DMS153 treated with DMSO at 0.1 percent for 48 hours (cell line): ENCODE data around the gene ITGB6.
A peak's percentile ranks its signal among the peaks of the same experiment; 100 is the strongest.

Source experiments
- DNase-seq: peaks from one replicate; lab custom pipeline; 2025; ENCODE audit not compliant: unreplicated experiment; lab: John Stamatoyannopoulos, UW

Gene ITGB6

DNA sequence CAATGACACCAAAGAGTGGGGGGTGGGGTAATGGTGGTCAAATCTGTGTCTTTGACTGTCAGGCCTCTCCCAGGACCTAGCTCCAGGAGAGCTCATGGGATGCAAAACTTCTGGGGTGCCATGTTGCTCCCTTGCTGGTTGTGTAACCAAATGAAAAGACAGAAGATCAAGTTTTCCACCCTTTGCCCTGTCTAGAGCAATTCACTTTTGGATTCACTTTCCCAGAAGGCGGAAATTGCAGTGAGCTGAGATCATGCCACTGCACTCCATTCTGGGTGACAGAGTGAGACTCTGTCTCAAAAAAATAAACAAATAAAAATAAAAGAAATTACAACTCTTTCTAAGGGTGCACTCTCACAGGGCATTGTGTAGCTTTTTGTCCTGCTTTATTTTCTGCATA lies 102.7 kb downstream of the ITGB6 start:
- DNase-seq: no peak

DNA sequence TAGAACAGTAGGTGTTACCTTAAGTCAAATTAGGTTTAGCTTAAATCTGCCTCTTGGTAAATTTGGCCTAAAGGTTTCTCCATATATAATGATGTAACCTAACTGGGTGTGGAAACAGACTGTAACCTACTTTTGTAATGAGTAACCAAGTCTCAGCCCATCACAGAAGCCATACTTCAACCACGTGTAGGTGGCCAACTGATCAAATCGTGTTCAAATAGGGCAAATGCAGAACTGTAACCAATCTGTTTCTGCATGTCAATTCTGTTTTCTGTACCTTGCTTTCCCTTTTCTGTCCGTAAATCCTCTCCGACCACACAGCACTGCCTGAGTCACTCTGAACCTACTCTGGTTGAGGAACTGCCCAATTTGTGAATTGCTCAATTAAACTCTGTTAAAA lies 103.7 kb downstream of the ITGB6 start:
- no peak for DNase-seq

DNA sequence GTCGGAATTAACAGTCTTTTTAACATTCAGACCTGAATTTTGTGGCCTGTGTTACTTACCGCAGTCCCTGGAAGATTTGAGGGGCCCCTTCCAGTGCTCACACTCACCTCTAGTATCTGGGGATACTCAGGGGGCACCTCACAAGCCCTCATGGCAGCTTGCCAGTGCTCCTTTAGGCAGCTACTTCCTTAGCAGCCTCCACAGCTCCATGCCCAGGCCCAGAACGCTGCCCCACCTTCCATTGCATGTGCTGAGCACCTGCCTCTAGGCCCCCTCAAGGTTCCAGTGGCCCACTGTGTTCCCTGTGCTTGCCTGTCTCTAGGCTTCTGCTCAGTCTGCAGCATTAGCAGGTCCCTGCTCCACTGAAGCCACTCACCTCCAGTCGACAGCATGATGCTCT lies 107.6 kb downstream of the ITGB6 start:
- no peak for DNase-seq

DNA sequence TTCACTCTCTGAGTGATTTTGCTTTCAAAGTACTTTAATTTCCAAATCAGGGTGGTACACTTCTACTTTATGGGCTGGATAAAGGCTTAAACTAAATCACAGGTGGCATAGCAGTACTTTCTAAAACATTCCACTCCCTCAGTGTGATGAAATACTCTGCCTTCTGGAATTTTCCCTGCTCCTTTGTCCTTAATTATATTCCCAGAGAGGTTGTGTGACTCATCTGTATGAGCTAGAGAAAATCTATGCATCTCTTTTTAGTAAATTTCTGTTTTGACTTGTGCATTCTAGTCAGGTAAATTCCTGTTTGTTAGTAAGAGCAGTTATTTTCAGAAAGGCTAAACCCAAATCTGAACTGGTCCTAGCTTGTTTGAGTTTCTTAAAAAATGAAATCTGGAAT lies 108.7 kb downstream of the ITGB6 start:
- DNase-seq: no peak

DNA sequence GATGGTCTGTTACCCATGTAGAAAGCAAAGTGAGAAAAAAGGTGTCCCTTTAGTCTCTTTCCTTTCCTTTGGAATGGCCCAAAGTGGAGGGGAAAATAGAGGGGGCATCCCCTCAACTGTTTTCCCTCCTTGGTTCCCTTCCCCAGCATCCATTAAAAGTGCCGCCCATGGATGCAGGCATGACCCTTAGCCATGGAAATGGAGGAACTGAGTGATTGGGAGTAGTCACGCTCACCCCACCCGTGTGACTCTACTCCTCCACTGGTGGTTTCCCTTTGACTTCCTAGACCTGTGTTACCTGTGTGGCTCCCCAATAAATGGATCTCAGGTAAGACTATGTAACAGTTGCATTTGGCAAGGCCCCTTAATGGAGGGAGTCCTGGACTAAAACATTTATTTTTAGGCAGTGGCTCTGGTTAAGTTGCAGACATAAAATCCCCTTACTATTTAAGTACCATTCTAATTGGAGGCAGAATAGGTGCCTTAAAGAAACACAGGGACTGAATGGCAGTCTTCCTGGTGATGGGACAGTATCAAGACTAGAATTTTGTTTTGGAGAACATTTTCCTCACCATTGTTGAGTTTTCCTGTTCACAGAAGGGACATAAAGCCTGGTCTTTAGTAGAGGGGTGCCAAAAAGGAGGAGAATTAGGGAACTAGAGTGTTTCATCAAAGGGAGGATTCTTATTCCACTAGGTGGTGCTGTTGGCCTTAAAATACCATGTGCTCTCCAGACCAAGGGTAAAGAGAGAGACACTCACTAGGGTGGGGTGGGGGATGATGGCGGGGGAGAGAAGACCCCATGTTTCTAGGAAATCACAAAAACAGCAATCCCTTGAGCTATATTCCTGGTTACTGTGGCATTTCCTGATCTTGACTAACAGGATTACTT lies 112.0 kb downstream of the ITGB6 start:
- no peak for DNase-seq

DNA sequence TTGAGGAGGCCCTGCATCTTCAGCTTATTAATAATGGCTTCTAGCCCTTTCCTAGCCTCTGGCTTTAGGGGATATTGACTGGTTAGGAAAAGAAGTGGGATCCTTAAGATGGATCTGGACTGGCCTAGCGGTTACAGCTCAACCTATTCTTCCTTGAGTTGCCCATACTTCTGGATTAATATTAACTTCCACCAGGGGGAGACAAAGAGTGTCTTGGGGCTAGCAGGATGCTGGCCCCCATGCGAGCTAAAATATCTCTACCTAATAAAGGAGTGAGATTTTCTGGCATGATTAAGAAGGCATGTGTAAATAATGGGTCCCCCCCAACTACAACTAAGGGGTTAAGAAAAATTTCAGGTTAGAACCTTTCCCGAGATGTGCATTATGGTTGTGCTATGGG lies 114.4 kb downstream of the ITGB6 start:
- no peak for DNase-seq

DNA sequence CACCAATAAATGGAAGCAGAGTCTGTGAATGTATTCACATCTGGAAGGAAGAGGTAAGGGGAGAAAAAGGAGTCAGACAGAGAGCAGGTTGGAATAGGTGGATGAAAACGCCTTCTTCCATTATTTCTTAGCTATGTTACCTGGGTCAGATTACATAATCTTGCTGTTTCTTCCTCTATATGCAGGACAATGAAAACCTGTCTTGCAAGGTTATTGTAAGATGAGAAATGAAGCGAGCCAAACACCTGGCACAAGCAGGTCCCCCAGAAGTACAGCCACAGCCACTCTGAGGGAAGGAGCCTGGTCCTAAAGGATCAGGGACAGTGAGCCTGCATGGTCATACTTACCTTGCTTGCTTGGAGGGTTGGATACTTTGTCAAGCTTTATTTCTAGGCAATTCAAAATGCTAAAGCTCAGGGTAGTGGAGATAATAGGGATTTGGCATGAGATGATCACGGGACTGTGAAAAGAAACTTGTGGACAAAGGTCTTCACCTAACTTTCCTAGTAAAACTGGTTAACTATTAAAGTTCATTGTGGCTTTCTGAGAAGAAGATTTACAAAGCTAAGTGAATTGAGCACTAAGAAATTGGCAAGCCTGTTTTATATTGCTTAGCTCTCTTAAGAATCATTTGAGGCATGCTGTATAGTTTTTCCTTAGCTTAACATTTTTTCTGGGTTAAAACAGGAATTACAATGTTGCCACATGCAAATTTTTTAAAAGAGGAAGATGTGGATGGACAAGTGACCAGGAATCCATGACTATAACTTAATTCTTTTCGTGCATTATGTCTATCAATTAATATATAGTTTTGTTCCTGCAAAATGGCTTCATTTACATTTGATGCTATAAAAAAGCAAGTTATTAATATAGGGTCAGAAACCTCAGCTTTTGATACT lies 121.9 kb downstream of the ITGB6 start:
- no peak for DNase-seq

DNA sequence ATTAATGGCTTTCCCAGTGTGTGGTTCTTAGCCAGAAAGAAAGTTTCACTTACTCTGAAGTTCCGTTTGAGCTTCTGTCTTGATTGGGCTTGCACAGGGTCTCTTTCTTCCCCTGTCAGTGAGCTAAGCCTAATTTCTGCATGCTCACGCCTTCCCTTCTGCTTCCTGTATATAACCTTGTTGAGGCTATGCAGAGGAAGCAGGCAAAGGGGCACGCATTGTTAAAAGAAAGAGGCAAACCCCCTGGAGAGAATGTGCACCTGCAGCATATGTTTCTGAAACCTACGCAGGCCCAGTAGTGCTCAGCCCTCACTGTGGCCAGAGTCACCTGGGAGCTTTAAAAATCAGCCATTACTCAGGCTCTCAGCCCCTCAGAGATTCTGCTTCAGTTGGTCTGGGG lies 123.2 kb downstream of the ITGB6 start:
- no peak for DNase-seq

DNA sequence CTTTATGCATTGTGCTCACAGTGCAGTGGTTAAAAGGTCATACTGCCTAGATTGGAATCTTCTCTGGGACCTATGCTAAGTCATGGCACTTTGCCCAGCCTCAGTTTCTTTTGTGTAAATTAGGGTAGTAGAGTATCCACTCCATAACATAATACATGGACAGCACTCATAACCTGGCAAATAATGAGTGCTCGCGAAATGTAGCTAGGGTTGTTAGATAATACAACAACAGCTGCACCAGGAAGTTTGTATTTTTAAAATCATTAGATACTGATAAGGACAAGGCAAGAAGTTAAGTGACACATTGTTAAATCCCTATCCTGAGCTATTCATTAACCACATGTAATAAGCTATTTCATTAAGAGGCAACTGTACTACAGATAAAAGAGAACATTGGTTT lies 123.8 kb downstream of the ITGB6 start:
- peak; percentile 42 for DNase-seq

DNA sequence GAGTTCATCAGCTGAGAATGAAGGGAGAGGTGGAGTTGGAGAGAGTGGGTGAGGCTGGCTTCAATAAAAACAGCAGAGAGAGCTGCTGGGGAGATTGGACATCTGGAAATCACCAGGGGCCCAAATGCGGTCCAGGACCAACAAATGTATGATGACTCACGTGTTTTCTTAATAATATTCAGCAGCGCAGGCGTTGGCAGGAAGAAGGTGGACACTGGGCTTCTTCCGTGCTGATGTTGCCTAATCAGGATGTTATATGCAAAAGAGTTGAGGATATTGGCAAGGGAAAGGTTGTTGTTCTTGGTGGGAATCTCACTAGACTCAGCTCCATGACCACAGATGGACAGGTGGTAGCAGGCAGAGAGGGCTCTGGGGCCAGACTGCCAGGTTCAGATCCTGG lies 124.9 kb downstream of the ITGB6 start:
- DNase-seq: no peak

DNA sequence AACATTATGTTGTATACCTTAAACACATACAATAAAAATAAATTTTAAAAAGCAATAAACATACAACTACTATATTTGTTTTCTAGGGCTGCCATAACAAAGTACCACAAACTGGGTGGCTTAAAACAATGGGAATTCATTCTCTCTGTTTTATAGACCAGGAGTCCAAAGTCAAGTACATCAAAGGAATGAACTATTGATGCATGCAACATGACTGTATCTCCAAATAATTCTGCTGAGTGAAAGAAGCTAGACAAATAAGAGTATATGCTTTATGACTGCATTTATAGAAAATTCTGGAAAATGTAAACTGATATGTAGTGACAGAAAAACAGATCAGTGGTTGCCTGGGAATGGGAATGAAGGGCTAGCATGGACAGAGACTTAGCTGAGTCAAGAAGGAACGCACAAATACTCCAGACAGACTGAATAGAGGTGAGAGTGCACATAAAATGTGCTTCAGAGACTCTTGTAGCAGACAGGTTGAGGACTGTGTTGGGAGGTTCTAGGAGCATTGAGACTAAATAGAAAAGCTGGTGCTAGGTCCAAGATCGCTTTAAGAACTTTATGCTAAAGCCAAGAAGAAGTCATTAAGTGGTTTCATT lies 126.7 kb downstream of the ITGB6 start:
- no peak for DNase-seq

DNA sequence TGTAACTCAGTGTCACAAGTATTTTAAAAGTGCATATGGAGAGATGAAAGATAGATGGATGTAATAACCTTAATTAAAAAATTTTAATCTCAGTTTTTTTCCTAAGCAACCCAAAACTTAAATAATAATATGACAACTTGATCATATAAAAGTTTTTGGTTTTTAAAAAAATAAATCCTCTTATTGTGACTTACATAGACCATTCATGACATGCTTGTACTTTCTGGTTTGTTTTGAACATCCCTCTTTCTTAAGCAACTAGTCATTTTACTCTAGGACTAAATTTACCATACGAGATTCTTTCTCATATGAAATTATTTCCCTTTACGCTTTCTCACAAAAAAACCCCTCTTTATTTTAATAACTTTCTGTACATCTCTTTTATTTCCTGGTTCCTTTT lies 131.2 kb downstream of the ITGB6 start:
- DNase-seq: no peak

DNA sequence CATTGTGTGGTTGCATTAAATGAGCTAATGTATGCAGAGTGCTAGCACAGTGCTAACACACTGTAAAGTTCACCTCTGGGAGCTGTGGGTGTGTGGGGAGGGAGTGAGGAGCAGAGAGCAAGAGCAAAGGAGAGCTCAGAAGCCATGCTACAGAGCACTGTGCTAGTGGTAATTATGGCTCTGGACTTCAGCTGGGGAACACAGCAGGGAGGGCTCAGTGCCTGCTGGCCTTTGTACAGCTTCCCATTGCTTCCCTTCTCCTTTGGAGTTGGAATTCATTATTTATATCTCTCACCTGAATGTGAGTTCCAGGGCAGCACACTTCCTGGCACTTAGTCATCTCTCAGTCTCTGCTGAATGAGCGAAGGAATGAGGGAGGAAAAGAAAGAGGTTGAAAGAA lies 135.2 kb downstream of the ITGB6 start:
- DNase-seq: no peak

DNA sequence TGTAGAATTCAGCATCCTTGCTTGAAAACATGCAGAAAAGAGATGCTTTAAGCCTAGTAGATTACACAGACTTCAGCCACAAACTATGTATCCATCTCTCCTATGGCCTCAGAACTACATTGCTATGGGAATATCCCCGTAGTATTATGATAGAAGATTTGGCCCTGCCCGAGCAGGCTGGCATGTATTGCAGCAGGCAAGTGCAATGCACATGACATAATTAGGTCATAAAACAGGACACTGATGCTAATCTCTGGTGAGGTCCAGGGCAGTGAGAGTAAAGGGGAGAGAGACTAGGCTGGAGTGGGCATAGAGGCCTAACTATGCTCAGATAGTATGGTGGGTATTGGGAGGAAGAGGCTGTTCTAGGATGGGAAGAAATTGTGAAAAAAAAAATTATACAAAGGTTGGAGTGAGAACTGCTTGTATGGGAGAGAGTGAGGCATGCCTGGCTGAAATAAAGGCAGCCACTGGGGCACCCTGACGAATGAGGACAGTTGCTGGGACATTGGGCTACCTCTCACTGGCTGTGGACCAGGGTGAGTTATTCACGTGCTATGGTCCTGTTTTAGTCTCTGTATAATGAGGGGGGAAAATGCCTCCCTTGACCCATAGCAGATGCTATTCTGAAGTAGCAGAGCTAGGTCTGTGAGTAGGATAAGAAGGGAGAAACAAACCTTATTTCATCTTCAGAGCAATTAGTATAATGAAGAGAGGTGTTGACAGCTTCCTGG lies 136.0 kb downstream of the ITGB6 start:
- DNase-seq: no peak

DNA sequence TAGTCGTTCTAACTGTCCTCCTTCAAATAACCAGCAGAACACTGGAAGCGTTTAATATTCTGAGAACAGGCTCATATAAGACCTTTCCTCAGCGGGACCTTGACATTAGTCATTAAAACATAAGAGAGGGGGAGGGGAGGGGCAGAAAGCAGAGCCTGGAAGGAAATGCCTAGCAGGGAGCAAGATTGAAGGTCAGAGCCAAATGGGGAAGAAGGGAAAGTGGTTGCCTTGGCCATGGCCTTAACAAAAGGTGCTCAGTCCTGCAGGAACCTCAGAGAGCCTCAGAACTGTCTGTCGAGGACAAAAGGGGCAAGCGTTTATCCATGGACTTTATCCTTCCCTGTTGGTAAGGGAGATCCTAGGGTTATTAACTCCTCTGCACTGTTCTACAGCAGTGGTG lies 136.8 kb downstream of the ITGB6 start:
- DNase-seq: no peak

DNA sequence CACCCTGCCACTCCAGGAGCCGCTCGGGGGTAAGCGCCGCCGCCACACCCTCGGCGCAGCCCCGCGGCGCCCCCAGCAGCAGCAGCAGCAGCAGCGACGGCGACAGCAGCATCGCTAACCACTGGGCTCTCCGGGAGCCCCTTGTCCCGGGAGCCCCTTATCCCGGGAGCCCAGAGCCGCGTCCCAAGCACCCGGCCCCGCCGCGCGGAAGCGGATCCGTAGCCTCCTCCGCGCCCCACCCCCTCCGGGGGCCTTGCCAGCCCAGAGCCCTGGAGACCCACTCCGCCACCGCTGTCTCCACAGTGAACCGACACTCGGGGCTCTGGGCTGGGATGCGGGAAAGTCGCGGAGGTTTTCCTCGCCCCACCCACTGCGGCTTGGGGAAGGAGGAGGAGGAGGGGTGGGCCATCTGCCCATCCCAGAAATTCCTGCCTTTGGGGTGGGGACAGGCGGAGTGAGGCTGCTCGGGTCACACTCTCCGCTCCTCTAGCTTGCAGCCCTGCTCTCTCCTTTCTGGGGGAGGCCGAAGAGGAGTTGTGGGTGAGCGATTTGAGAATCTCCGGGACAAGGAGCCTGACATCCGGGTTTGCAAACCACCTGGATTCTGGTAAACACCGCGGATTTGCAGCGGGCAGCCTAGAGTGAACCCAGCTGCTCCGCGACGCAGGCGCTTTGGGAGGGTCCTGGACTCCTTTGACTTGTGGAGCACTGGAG lies 137.6 kb downstream of the ITGB6 start, which contains the start of gene PLA2R1:
Gene PLA2R1 (minus strand): TSS at position 324 of the 714 bp plus-strand sequence. CDS start 212 bp downstream, at position 112.
- DNase-seq: no peak

DNA sequence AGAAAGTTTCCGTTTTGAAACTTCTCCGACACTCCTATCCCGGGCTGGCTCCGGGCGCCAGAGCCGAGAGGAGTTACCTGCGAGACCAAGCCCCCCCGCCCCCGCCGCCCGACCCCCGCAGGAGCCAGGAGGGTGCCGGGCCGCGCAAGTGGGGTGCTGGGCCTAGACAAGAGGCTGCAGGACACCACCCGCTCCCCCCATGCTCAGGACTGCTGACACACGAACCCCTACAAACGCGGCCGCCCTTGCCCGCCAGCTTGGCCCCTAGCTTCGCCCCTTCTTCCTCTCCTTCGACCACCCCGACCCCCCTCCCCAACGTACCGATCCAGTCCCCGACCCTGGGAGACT lies 138.2 kb downstream of the ITGB6 start:
- DNase-seq: no peak

DNA sequence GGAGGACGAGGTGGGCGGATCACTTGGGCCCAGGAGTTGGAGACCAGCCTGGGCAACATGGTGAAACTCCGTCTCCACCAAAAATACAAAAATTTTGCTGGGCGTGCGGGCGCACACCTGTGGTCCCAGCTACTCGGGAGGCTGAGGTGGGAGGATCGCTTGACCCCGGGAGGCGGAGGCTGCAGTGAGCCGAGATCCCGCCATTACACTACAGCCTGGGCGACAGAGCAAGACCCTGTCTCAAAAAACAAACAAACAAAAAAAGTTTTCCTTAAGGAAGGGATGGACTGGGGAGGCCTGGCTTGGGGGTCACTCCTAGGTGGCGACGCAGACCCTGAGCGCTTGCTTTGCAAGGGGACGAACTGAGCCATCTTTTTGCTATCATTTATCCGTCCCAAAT lies 138.5 kb downstream of the ITGB6 start:
- DNase-seq: no peak

DNA sequence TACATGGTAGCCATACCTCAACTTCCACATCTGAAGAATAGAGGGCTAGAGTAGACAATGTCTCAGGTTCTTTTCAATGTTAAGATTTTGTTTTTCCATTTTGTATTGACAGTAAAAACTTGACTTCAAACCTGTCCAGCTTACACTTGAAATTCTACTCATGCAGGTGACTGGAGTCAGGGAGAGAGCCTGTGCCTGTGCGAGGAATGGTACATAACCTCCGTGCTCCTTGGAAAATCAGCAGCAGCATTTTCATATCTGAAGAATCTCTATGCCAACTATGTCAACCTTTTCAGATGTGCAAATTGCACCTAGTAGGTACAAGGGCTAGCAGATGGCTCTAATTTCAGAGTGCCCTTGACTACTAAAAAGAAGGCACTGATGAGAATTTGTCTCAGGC lies 139.8 kb downstream of the ITGB6 start:
- DNase-seq: no peak

DNA sequence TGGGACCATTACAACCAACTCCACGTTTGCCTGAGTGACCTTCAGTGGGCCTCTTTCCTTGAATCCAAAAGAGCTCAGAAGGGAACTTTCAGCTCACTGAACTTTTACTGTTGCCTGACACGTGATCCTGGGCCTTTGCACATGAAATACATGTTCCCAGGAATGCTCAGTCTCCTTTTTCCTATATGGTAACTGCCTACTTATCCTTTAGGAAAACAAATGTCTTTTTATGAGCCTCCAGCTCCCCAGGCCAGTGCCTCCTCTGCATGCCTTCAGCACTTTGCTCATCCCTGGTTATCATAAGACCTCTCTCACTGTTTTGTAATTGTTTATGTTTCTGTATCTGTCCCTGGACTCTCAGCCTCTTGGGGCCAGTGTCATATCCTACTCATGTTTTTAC lies 142.7 kb downstream of the ITGB6 start:
- DNase-seq: no peak
